K562 (cell line): ENCODE measurements around the gene IL4I1. TPM values are rescaled to one million over a fixed set of nuclear protein-coding genes. Genes with fewer than 3 reads are reported as not detected.

Experiments
- ARID3B ChIP-seq: fragments of 250-450 bp; sonication (Bioruptor Pico); IDR thresholded peaks from 2 replicates; pipeline ENCODE4 v1.4.0; 2020; ENCODE audit warnings: borderline replicate concordance
- ATF4 ChIP-seq: fragments of 450-650 bp; formaldehyde crosslinking; IDR thresholded peaks from 2 replicates; pipeline ENCODE4 v1.4.0; 2022; ENCODE audit warnings: mild to moderate bottlenecking, moderate library complexity
- ESRRB ChIP-seq: fragments of 250-450 bp; sonication (Bioruptor Pico); IDR thresholded peaks from 2 replicates; pipeline ENCODE4 v1.5.0; 2020; ENCODE audit warnings: mild to moderate bottlenecking, moderate library complexity, borderline replicate concordance
- MBD1 ChIP-seq: fragments of 250-450 bp; sonication (Bioruptor Pico); IDR thresholded peaks from 2 replicates; pipeline ENCODE4 v1.8.0; 2022; ENCODE audit warnings: inconsistent platforms
- MEF2D ChIP-seq: conservative IDR thresholded peaks from 2 replicates; pipeline ENCODE4 v1.6.1; 2016; ENCODE audit warnings: low read depth, missing genetic modification characterization, missing compliant biosample characterization
- NFIC ChIP-seq: fragments of 450-650 bp; IDR thresholded peaks from 2 replicates; pipeline ENCODE4 v1.6.1; 2017; ENCODE audit warnings: mild to moderate bottlenecking, inconsistent platforms
- NR2C1 ChIP-seq, 2 experiments: fragments of 450-650 bp; IDR thresholded peaks; 2 replicates each; pipeline ENCODE4 v1.6.1; 2017; ENCODE audit warnings: mild to moderate bottlenecking in 2 of 2, antibody characterized with exemption in 1 of 2, inconsistent platforms in 1 of 2, missing compliant biosample characterization in 1 of 2, missing genetic modification characterization in 1 of 2
- PHB2 ChIP-seq: fragments of 450-650 bp; IDR thresholded peaks from 2 replicates; pipeline ENCODE4 v1.6.1; 2017; ENCODE audit warnings: low read depth
- RBM14 ChIP-seq: fragments of 200-400 bp; formaldehyde crosslinking; IDR thresholded peaks from 2 replicates; pipeline ENCODE4 v1.6.1; 2018; ENCODE audit warnings: low read depth, mild to moderate bottlenecking, low read length, moderate library complexity, borderline replicate concordance; ENCODE audit not compliant: insufficient read depth
- SIX5 ChIP-seq, 2 experiments: IDR thresholded peaks; 2 replicates each; pipeline ENCODE4 v1.6.1; 2011; ENCODE audit warnings: low read length in 2 of 2, borderline replicate concordance in 1 of 2, low read depth in 1 of 2, mild to moderate bottlenecking in 1 of 2, moderate library complexity in 1 of 2; ENCODE audit not compliant: insufficient read depth in 1 of 2
- SREBF1 ChIP-seq: fragments of 150-350 bp; IDR thresholded peaks from 2 replicates; pipeline ENCODE4 v1.6.1; 2014; ENCODE audit warnings: antibody characterized with exemption, low read depth, low read length, borderline replicate concordance
- SRSF3 ChIP-seq: fragments of 200-400 bp; formaldehyde crosslinking; IDR thresholded peaks from 2 replicates; pipeline ENCODE4 v1.6.1; 2016; ENCODE audit warnings: mild to moderate bottlenecking, low read length, moderate library complexity; ENCODE audit not compliant: insufficient read depth
- TFE3 ChIP-seq: fragments of 450-650 bp; formaldehyde crosslinking; IDR thresholded peaks from 2 replicates; pipeline ENCODE4 v1.4.0; 2020; ENCODE audit warnings: mild to moderate bottlenecking, mixed read lengths
- TGIF2 ChIP-seq: sonication (generic); formaldehyde crosslinking; IDR thresholded peaks from 2 replicates; pipeline ENCODE4 v1.8.1; 2022; ENCODE audit warnings: mild to moderate bottlenecking, missing genetic modification reagents, moderate library complexity
- ZBTB17 ChIP-seq: fragments of 450-650 bp; formaldehyde crosslinking; IDR thresholded peaks from 2 replicates; pipeline ENCODE4 v1.4.0; 2020; ENCODE audit warnings: mild to moderate bottlenecking
- ZBTB34 ChIP-seq: fragments of 250-450 bp; sonication (Bioruptor Pico); IDR thresholded peaks from 2 replicates; pipeline ENCODE4 v1.8.0; 2021; ENCODE audit warnings: mild to moderate bottlenecking, moderate library complexity
- ZNF274 ChIP-seq: IDR thresholded peaks from 2 replicates; pipeline ENCODE4 v1.6.1; 2011; ENCODE audit warnings: low read depth, mild to moderate bottlenecking, low read length, moderate library complexity, borderline replicate concordance
- ZNF436 ChIP-seq: fragments of 250-450, 450-650 bp; sonication (Bioruptor Pico); formaldehyde crosslinking; IDR thresholded peaks from 2 replicates; pipeline ENCODE4 v1.7.0; 2020; ENCODE audit warnings: mild to moderate bottlenecking
- polyA plus RNA-seq, 8 experiments: library from polyadenylated mRNA; depleted of rRNA in 4 of 8; stranded (reverse) in 5 of 8; unstranded in 3 of 8; fragments of >200 nt; fragmentation: Nextera tagmentation in 2 of 8; fragmentation: Illumina TruSeq in 1 of 8; extraction: Ambion mirVana in 2 of 8; extraction: Trizol in 1 of 8; gene quantifications; 2 replicates each; pipeline versions ENCODE4 v1.2.1 to v1.2.3, GENCODE V29; 2011 to 2014; ENCODE audit warnings: inconsistent platforms in 1 of 8, missing spikeins in 1 of 8
- total RNA-seq, 7 experiments: library from RNA; depleted of rRNA in 6 of 7; stranded (reverse); fragments of >200 nt in 6 of 7; fragmentation: Illumina TruSeq in 2 of 7; extraction: Trizol in 2 of 7; gene quantifications; 2 replicates each; pipeline versions ENCODE4 v1.2.1 to v1.2.3, GENCODE V29; 2011 to 2021; ENCODE audit warnings: low replicate concordance in 1 of 7

IL4I1 gene
- total and polyA plus RNA-seq, 9 of the 15 experiments (the other 6 are each of a cell fraction or from before 2014, with no cell fraction given) = 0.06 to 0.95 (median 0.43) TPM; not detected in 2

GRCh38 chr19:49877020-49877878 lies 19.4 kb downstream of the IL4I1 start, which contains the start of the genes AKT1S1 and TBC1D17 (continued):
- no peak for TF ChIP-seq MBD1 (CRISPR knock-in tag)
- peak; percentile 96 for TF ChIP-seq TFE3 (CRISPR knock-in tag)
- peak; percentile 99 for TF ChIP-seq NFIC
- TF ChIP-seq SREBF1 = peak; percentile 97
- TF ChIP-seq TGIF2 (CRISPR knock-in tag) = no peak
- no peak for TF ChIP-seq ZBTB17 (CRISPR knock-in tag)
- no peak for TF ChIP-seq PHB2
- peak; percentile 85 for TF ChIP-seq NR2C1 (IDR thresholded peaks at IDR 0.05)
- peak; percentile 78; the same call in 1 of the 2 replicates for TF ChIP-seq NR2C1 (tag; IDR thresholded peaks at IDR 0.05)
- TF ChIP-seq ESRRB (CRISPR knock-in tag) = no peak
- no peak for TF ChIP-seq ARID3B
- TF ChIP-seq ATF4 (CRISPR knock-in tag) = no peak
- no peak for TF ChIP-seq SRSF3
- TF ChIP-seq SIX5 (IDR thresholded peaks at IDR 0.05; ENCODE audit: borderline replicate concordance in 1 of 2, insufficient read depth in 1 of 2, low read depth in 1 of 2, low read length in 2 of 2) = peak; percentile 18 to 45
- no peak for TF ChIP-seq ZNF436
- no peak for TF ChIP-seq ZNF274
- no peak for TF ChIP-seq RBM14
- TF ChIP-seq ZBTB34 (CRISPR knock-in tag) = no peak
- 0 out of 2 replicates have a peak, but pooled peaks have one; percentile 32 for TF ChIP-seq MEF2D
